K562 (cell line): ENCODE results near the gene NEURL4. TPM values are rescaled to one million over a fixed set of nuclear protein-coding genes. Genes with fewer than 3 reads are reported as not detected.

Experiments
- CREBBP ChIP-seq: IDR thresholded peaks from one replicate; pipeline ENCODE4 v1.6.1; 2012; ENCODE audit warnings: low read depth, mild to moderate bottlenecking, control low read depth, inconsistent platforms, low read length
- NKRF ChIP-seq: fragments of 450-650 bp; IDR thresholded peaks from 2 replicates; pipeline ENCODE4 v1.6.1; 2016; ENCODE audit warnings: borderline replicate concordance
- SIN3A ChIP-seq, 2 experiments: fragments of 150-350 bp in 1 of 2; IDR thresholded peaks; 2 replicates each; pipeline ENCODE4 v1.6.1; 2011 to 2016; ENCODE audit warnings: borderline replicate concordance in 2 of 2, low read depth in 2 of 2, low read length in 2 of 2, mild to moderate bottlenecking in 2 of 2, moderate library complexity in 2 of 2; ENCODE audit not compliant: control insufficient read depth in 1 of 2
- TFE3 ChIP-seq: fragments of 450-650 bp; formaldehyde crosslinking; IDR thresholded peaks from 2 replicates; pipeline ENCODE4 v1.4.0; 2020; ENCODE audit warnings: mild to moderate bottlenecking, mixed read lengths
- UBTF ChIP-seq, 2 experiments: IDR thresholded peaks; 2 replicates each; pipeline ENCODE4 v1.6.1; 2012; ENCODE audit warnings: improper control_type of control experiment in 2 of 2, low read depth in 2 of 2, low read length in 2 of 2, borderline replicate concordance in 1 of 2
- YY1 ChIP-seq, 3 experiments: IDR thresholded peaks; 2 replicates each; pipeline ENCODE4 v1.6.1; 2011; ENCODE audit warnings: low read length in 2 of 3, mild to moderate bottlenecking in 2 of 3, moderate library complexity in 2 of 3, borderline replicate concordance in 1 of 3, control low read depth in 1 of 3, low read depth in 1 of 3; ENCODE audit not compliant: insufficient read depth in 3 of 3, insufficient replicate concordance in 2 of 3, control insufficient read depth in 1 of 3, insufficient read length in 1 of 3; ENCODE audit errors: extremely low read depth in 1 of 3
- ZBED1 ChIP-seq: IDR thresholded peaks from 2 replicates; pipeline ENCODE4 v1.6.1; 2014
- polyA plus RNA-seq, 8 experiments: library from polyadenylated mRNA; depleted of rRNA in 4 of 8; stranded (reverse) in 5 of 8; unstranded in 3 of 8; fragments of >200 nt; fragmentation: Nextera tagmentation in 2 of 8; fragmentation: Illumina TruSeq in 1 of 8; extraction: Ambion mirVana in 2 of 8; extraction: Trizol in 1 of 8; gene quantifications; 2 replicates each; pipeline versions ENCODE4 v1.2.1 to v1.2.3, GENCODE V29; 2011 to 2014; ENCODE audit warnings: inconsistent platforms in 1 of 8, missing spikeins in 1 of 8
- total RNA-seq, 7 experiments: library from RNA; depleted of rRNA in 6 of 7; stranded (reverse); fragments of >200 nt in 6 of 7; fragmentation: Illumina TruSeq in 2 of 7; extraction: Trizol in 2 of 7; gene quantifications; 2 replicates each; pipeline versions ENCODE4 v1.2.1 to v1.2.3, GENCODE V29; 2011 to 2021; ENCODE audit warnings: low replicate concordance in 1 of 7

Gene NEURL4
- total and polyA plus RNA-seq, 9 of the 15 experiments (the other 6 are each of a cell fraction or from before 2014, with no cell fraction given), result 0.08 to 37.4 (median 11.5) TPM

- TF ChIP-seq UBTF (IDR thresholded peaks at IDR 0.05; ENCODE audit: borderline replicate concordance in 1 of 2, low read depth in 2 of 2, low read length in 2 of 2), result 0 out of 4 replicates have a peak, but pooled peaks of 1 of the 2 experiments have one; percentile 46
- TF ChIP-seq ZBED1, result no peak
- TF ChIP-seq YY1 (IDR thresholded peaks at IDR 0.05; ENCODE audit: borderline replicate concordance in 1 of 3, control insufficient read depth in 1 of 3, extremely low read depth in 1 of 3, insufficient read depth in 3 of 3, insufficient read length in 1 of 3, insufficient replicate concordance in 2 of 3, low read depth in 1 of 3, low read length in 2 of 3), result peak in 1 of 3 experiments; percentile 71
- 0 out of 2 replicates have a peak, but pooled peaks have one; percentile 45 for TF ChIP-seq NKRF
- no peak for TF ChIP-seq TFE3 (CRISPR knock-in tag)
- no peak for TF ChIP-seq CREBBP
- TF ChIP-seq SIN3A (IDR thresholded peaks at IDR 0.05; ENCODE audit: borderline replicate concordance in 2 of 2, control insufficient read depth in 1 of 2, low read depth in 2 of 2, low read length in 2 of 2), result peak in 1 of 2 experiments; percentile 12; a peak in 1 of 4 replicates
- TF ChIP-seq, all 486 proteins: peak for 10
These were observed at the start of gene NEURL4 (continued) for GRCh38 chr17:7328840-7329373.
